HUES64 (cell line): ENCODE measurements around the gene IZUMO2. TPM values are rescaled to one million over a fixed set of nuclear protein-coding genes. Genes with fewer than 3 reads are reported as not detected.
A peak's percentile ranks its signal among the peaks of the same experiment; 100 is the strongest.

Experiments used
- H3K27ac ChIP-seq: 2 replicates; pipeline ENCODE4 v1.7.0; 2013; ENCODE audit warnings: low read depth, low read length, inconsistent platforms
- H3K27me3 ChIP-seq: 2 replicates; pipeline ENCODE4 v1.6.1; 2013; ENCODE audit warnings: mild to moderate bottlenecking, low read length; ENCODE audit not compliant: insufficient read depth
- H3K36me3 ChIP-seq: 2 replicates; pipeline ENCODE4 v1.6.1; 2013; ENCODE audit warnings: mild to moderate bottlenecking, low read length; ENCODE audit not compliant: insufficient read depth
- H3K4me1 ChIP-seq: 2 replicates; pipeline ENCODE4 v1.6.1; 2013; ENCODE audit warnings: mild to moderate bottlenecking, low read length, moderate library complexity; ENCODE audit not compliant: insufficient read depth
- H3K4me3 ChIP-seq: 2 replicates; pipeline ENCODE4 v1.5.1; 2013; ENCODE audit warnings: mild to moderate bottlenecking, low read length, moderate library complexity
- H3K9ac ChIP-seq: 2 replicates; pipeline ENCODE4 v1.6.1; 2013; ENCODE audit warnings: mild to moderate bottlenecking, low read depth, low read length
- H3K9me3 ChIP-seq: 2 replicates; pipeline ENCODE4 v1.6.1; 2013; ENCODE audit warnings: low read depth, low read length; ENCODE audit not compliant: insufficient read depth
- WGBS: fragments of 150-250, 120-280 bp; methylation state at CpG from one replicate; pipeline ENCODE4 v1.1.7; 2013; ENCODE audit warnings: missing lambda C conversion rate; 5-methylcytosine and 5-hydroxymethylcytosine counted together
- polyA plus RNA-seq, 2 experiments: library from polyadenylated mRNA; stranded (reverse); fragments of 50-300 nt; gene quantifications; one replicate each; pipeline ENCODE4 v1.2.3, GENCODE V29; 2013

Gene IZUMO2
- not detected for polyA plus RNA-seq (2013, experiment 1 of 2)
- not detected for polyA plus RNA-seq (2013, experiment 2 of 2)

GRCh38 chr19:50162988-50163387 is at the start of gene IZUMO2:
TSS of gene IZUMO2 (minus strand) at chr19:50163281. CDS start at chr19:50163194, 87 bp downstream.
- Histone ChIP-seq H3K27me3 (no peaks in the 10 kb centered on the region), H3K36me3 (no peaks in the 10 kb centered on the region), H3K9me3 (peaks cover 68% of the 10 kb centered on the region), H3K27ac (no peak within 1 kb of the TSS), H3K4me3 (no peak within 1 kb of the TSS), H3K4me1 (no peaks in the 10 kb centered on the region), H3K9ac (no peak within 1 kb of the TSS)
- WGBS: 91% methylated on average over 26 of the region's 26 CpGs

GRCh38 chr19:50210425-50210824 is 47.3 kb upstream of the IZUMO2 start:
- no peak overlapping the region for H3K27ac ChIP-seq
- H3K27me3 ChIP-seq: peaks cover 2% of the 10 kb centered on the region; the same call in 1 of the 2 replicates
- H3K36me3 ChIP-seq: no peaks in the 10 kb centered on the region; the same call in 1 of the 2 replicates
- H3K4me1 ChIP-seq: no peaks in the 10 kb centered on the region
- H3K9ac ChIP-seq: no peak overlapping the region
- H3K4me3 ChIP-seq: no peak overlapping the region
- peaks cover 48% of the 10 kb centered on the region for H3K9me3 ChIP-seq
- 95% methylated on average over 46 of the region's 46 CpGs for WGBS

GRCh38 chr19:50209131-50209530 is 46.0 kb upstream of the IZUMO2 start:
- H3K27me3 ChIP-seq: peaks cover 7% of the 10 kb centered on the region; the same call in 1 of the 2 replicates
- H3K9me3 ChIP-seq: peaks cover 47% of the 10 kb centered on the region
- H3K4me1 ChIP-seq: no peaks in the 10 kb centered on the region
- no peak overlapping the region for H3K27ac ChIP-seq
- 93% methylated on average over 6 of the region's 7 CpGs for WGBS
- H3K4me3 ChIP-seq: no peak overlapping the region
- no peaks in the 10 kb centered on the region; the same call in 1 of the 2 replicates for H3K36me3 ChIP-seq
- H3K9ac ChIP-seq: no peak overlapping the region

- H3K4me3 ChIP-seq: no peak overlapping the region
- H3K27me3 ChIP-seq: peaks cover 13% of the 10 kb centered on the region; the same call in 1 of the 2 replicates
- H3K9ac ChIP-seq: no peak overlapping the region
- 60% methylated on average over 2 of the region's 2 CpGs for WGBS
- H3K4me1 ChIP-seq: no peaks in the 10 kb centered on the region
- no peak overlapping the region for H3K27ac ChIP-seq
- H3K9me3 ChIP-seq: peaks cover 39% of the 10 kb centered on the region
- no peaks in the 10 kb centered on the region; the same call in 1 of the 2 replicates for H3K36me3 ChIP-seq
Measured at GRCh38 chr19:50207730-50208129, 44.6 kb upstream of the IZUMO2 start.

- H3K27ac ChIP-seq: no peak overlapping the region
- WGBS: 80% methylated on average over 6 of the region's 6 CpGs
- H3K4me1 ChIP-seq: no peaks in the 10 kb centered on the region
- peaks cover 14% of the 10 kb centered on the region; the same call in 1 of the 2 replicates for H3K27me3 ChIP-seq
- H3K4me3 ChIP-seq: no peak overlapping the region
- no peak overlapping the region for H3K9ac ChIP-seq
- peaks cover 27% of the 10 kb centered on the region; the same call in 1 of the 2 replicates for H3K9me3 ChIP-seq
- H3K36me3 ChIP-seq: no peaks in the 10 kb centered on the region; the same call in 1 of the 2 replicates
Measured at GRCh38 chr19:50206191-50206590, 43.1 kb upstream of the IZUMO2 start.

- Histone ChIP-seq H3K4me1 (no peaks in the 10 kb centered on the region), H3K9me3 (peaks cover 27% of the 10 kb centered on the region; the same call in 1 of the 2 replicates), H3K9ac (no peak overlapping the region), H3K27me3 (peaks cover 14% of the 10 kb centered on the region; the same call in 1 of the 2 replicates), H3K36me3 (no peaks in the 10 kb centered on the region), H3K27ac (no peak overlapping the region), H3K4me3 (peak overlapping the region; percentile 51)
- WGBS: 58% methylated on average over 11 of the region's 12 CpGs
Measured at GRCh38 chr19:50205681-50206138, 42.6 kb upstream of the IZUMO2 start.

GRCh38 chr19:50204811-50205675 is 42.0 kb upstream of the IZUMO2 start:
- Histone ChIP-seq H3K9ac (no peak overlapping the region), H3K4me3 (peak overlapping the region; percentile 51), H3K4me1 (no peaks in the 10 kb centered on the region), H3K27ac (no peak overlapping the region), H3K36me3 (no peaks in the 10 kb centered on the region), H3K9me3 (peaks cover 29% of the 10 kb centered on the region), H3K27me3 (peaks cover 14% of the 10 kb centered on the region; the same call in 1 of the 2 replicates)
- WGBS: 64% methylated on average over 49 of the region's 49 CpGs

GRCh38 chr19:50204081-50204428 is 41.0 kb upstream of the IZUMO2 start:
- Histone ChIP-seq H3K4me3 (peak overlapping the region; percentile 43), H3K9ac (no peak overlapping the region), H3K36me3 (no peaks in the 10 kb centered on the region), H3K4me1 (no peaks in the 10 kb centered on the region), H3K27ac (no peak overlapping the region), H3K9me3 (peaks cover 35% of the 10 kb centered on the region), H3K27me3 (peaks cover 14% of the 10 kb centered on the region; the same call in 1 of the 2 replicates)
- WGBS: 75% methylated on average over 4 of the region's 7 CpGs

- Histone ChIP-seq H3K9ac (no peak within 1 kb of the TSS), H3K27me3 (peaks cover 14% of the 10 kb centered on the region; the same call in 1 of the 2 replicates), H3K4me3 (peak within 1 kb of the TSS; percentile 43), H3K4me1 (no peaks in the 10 kb centered on the region), H3K36me3 (no peaks in the 10 kb centered on the region), H3K27ac (no peak within 1 kb of the TSS), H3K9me3 (peaks cover 40% of the 10 kb centered on the region)
- 57% methylated on average over 78 of the region's 78 CpGs for WGBS
Measured at GRCh38 chr19:50203281-50204080, 40.4 kb upstream of the IZUMO2 start, which contains the start of gene MYH14. TSS of gene MYH14 (plus strand) at chr19:50203622. CDS start at chr19:50210366, 6,744 bp downstream.

- Histone ChIP-seq H3K27ac (no peak overlapping the region), H3K9ac (no peak overlapping the region), H3K4me3 (peak overlapping the region; percentile 40), H3K9me3 (peaks cover 41% of the 10 kb centered on the region), H3K27me3 (peaks cover 14% of the 10 kb centered on the region; the same call in 1 of the 2 replicates), H3K4me1 (no peaks in the 10 kb centered on the region), H3K36me3 (no peaks in the 10 kb centered on the region)
- 68% methylated on average over 18 of the region's 18 CpGs for WGBS
Measured at GRCh38 chr19:50202962-50203280, 39.8 kb upstream of the IZUMO2 start.
